Measurements from ENCODE around the gene MBNL2.
"Not testable (repeated sequence)": the region's sequence is repeated elsewhere in the genome, so short reads cannot be mapped to it uniquely, and the experiment has no call there.

Gene MBNL2, protein sequence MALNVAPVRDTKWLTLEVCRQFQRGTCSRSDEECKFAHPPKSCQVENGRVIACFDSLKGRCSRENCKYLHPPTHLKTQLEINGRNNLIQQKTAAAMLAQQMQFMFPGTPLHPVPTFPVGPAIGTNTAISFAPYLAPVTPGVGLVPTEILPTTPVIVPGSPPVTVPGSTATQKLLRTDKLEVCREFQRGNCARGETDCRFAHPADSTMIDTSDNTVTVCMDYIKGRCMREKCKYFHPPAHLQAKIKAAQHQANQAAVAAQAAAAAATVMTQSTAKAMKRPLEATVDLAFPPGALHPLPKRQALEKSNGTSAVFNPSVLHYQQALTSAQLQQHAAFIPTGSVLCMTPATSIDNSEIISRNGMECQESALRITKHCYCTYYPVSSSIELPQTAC

GRCh38 chr13:97221989-97222700, at the start of gene MBNL2:
Gene MBNL2, plus strand, starts transcription at chr13:97222333. Its CDS starts 53,903 bp downstream, at chr13:97276236.
- FAIRE-seq: peak; percentile 98

DNA sequence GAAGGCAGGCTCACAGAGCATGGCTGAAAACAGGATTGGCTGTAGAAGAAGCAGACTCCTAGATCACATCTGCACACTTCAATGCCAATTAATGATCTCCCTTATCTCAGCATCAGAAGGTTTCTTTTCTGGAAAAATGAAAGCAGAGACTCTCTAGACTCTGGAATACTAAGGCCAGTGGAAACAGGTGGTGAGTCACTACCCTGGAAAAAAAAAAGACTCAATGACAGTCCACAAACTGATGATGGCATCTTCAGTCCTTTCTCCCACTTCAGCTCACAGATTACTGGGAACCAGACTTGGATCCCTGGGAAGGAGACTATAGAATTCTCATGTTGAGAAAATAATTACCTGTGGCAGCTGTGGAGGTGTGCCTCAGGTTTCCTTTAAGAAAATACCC, 47.5 kb upstream of the MBNL2 start:
- no peak for FAIRE-seq

GRCh38 chr13:97175041-97175440, 47.1 kb upstream of the MBNL2 start:
- no peak for FAIRE-seq

- FAIRE-seq: no peak
Observed at GRCh38 chr13:97179501-97179900, 42.6 kb upstream of the MBNL2 start.

- no peak for FAIRE-seq
Observed at GRCh38 chr13:97182111-97182890, 39.8 kb upstream of the MBNL2 start.

DNA sequence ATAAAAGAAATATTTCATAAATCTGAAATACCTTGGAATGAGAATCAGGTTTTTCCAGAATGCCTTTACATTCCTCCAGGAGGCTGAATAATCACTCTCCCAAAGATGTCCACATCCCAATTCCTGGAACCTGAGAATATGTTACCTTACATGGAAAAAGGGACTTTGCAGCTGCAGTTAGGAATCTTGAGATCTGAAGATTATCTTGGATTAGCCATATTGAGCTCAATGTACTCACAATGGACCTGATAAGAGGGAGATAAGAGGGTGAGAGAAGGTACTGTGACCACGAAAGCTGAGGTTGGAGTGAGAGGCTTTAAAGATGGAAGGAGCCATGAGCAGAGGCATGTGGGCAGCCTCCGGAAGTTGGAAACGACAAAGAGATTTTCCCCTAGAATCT, 36.8 kb upstream of the MBNL2 start:
- no peak for FAIRE-seq

DNA sequence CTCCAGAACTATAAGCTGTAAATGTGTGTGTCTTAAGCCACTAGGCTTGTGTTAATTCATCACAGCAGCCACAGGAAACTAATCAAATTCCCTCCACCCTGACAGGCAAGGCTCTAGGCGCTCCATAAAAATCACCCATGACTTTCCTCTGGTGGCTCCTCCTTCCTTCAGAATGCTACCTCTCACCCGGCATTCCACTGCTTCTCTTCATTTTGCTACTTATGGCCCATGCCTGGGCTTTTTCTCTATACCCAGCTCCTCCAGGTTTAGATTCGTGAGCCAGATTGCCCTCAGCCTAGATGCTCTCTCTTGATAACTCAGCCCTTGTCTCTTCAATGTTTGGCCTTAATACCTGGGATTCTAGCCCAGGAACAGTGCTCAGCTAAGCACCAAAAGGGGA, 36.4 kb upstream of the MBNL2 start:
- FAIRE-seq: no peak

DNA sequence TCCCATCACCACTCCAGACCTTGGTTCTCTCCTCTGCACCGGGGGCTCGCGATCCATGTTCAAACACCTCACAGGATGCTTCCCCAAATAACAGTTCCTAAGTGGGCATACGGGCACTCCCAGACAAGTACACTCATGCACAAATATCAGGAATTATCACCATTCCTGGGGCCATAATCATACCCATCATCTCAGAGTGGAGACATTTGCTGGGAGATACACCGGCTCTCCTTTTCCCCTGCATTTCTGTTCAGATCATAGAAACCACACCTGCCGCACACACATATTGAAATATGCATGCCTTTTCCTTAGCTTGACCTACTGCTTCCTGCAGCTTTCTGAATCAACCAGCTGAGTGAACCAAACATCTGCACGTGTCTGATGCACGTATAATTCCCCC, 33.9 kb upstream of the MBNL2 start:
- FAIRE-seq: no peak

- no peak for FAIRE-seq
Observed at GRCh38 chr13:97189928-97190327, 32.2 kb upstream of the MBNL2 start.

GRCh38 chr13:97191142-97191541, 31.0 kb upstream of the MBNL2 start:
- FAIRE-seq: no peak

GRCh38 chr13:97191615-97192014, 30.5 kb upstream of the MBNL2 start:
- no peak for FAIRE-seq

GRCh38 chr13:97192166-97192565, 30.0 kb upstream of the MBNL2 start:
- FAIRE-seq: no peak

GRCh38 chr13:97193577-97193976, 28.6 kb upstream of the MBNL2 start:
- no peak for FAIRE-seq

GRCh38 chr13:97194479-97194878, 27.7 kb upstream of the MBNL2 start:
- FAIRE-seq: no peak

GRCh38 chr13:97196340-97196739, 25.8 kb upstream of the MBNL2 start:
- FAIRE-seq: no peak

GRCh38 chr13:97198753-97199152, 23.4 kb upstream of the MBNL2 start:
- FAIRE-seq: no peak

DNA sequence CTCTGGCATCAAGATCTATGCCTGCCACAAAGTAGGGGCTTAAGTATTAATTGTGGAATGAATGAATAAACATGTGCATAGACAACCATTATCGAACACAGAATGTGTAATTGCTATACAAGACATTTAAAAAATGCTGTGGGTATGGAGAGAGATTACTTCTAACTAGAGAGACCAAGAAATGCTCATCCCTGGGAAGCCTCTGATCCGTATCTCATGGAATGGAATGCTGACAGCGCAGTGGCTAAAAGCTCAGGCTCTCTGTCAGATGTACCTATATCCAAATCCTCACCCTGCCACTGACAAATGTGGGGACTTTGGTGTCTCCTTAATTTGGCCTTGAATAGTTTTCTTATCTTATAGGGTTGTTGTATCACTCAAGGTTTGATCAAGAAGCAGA, 22.7 kb upstream of the MBNL2 start:
- no peak for FAIRE-seq

DNA sequence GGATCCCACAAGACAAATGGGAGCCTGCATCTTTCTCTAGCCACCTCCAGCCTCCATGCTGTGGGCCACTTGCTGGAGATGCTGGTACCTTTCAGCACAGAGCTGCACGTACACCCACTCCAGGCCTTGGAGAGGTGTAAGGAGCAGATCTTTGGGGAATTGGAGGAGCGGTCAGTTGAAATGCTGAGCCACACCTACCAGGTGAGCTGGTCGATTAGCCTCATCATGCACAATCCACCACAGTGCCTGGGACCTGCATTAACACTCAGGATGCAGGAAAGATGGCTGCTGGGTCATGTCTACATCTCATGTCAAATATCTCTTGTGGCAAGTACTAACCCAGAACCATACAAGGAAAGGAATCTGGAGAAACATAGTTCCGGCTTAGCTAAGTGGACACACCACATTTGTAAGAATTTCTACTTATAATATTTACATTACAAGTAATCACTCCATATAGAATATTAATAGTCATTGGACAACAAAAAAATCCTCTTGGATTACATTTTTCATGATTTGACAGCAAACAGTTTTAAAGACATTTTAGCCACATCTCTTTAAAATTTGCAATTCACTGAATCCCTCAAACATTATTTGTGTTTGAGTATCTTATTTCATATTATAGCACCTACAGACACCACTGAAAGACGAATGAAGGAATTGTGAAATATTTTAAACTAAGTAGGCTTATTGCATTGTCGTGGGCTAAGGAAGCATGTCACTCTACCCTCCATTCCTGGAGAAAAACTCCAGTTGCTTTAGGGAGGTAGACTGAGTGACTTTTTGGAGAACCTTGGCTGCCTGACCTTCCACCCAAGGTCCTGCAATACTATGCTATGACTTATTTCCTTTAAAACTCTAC, 21.8 kb upstream of the MBNL2 start:
- no peak for FAIRE-seq

GRCh38 chr13:97202761-97203160, 19.4 kb upstream of the MBNL2 start:
- no peak for FAIRE-seq

DNA sequence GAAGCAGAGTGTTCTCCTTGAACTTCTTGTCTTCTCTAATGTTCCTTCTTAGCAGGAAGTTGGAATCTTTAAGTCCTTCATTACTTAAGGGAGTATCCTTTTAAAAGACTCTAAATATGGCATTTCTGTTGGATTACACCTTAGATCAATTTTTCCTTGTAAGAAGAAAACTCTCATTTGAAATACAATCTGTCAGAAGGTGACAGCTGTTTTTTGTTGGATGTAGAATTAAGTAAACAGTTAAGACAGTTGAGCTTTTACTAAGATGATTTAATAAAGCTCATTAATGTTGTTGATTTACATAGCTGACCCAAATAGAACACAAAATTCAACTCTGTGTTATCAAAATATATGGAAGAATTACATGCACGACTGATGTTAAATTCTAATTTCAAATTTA, 16.7 kb upstream of the MBNL2 start:
- peak; percentile 19 for FAIRE-seq

- no peak for FAIRE-seq
Observed at GRCh38 chr13:97205982-97206381, 16.2 kb upstream of the MBNL2 start.

DNA sequence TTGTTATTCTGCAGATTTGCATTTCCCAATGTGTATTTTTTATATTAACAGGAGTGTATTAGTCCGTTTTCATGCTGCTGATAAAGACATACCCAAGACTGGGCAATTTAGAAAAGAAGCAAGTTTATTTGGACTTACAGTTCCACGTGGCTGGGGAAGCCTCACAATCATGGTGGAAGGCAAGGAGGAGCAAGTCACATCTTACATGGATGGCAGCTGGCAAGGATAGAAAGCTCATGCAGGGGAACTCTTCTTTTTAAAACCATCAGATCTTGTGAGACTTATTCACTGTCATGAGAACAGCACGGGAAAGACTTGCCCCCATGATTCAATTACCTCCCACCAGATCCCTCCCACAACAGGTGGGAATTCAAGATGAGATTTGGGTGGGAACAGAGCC, 14.9 kb upstream of the MBNL2 start:
- not testable (repeated sequence) for FAIRE-seq

DNA sequence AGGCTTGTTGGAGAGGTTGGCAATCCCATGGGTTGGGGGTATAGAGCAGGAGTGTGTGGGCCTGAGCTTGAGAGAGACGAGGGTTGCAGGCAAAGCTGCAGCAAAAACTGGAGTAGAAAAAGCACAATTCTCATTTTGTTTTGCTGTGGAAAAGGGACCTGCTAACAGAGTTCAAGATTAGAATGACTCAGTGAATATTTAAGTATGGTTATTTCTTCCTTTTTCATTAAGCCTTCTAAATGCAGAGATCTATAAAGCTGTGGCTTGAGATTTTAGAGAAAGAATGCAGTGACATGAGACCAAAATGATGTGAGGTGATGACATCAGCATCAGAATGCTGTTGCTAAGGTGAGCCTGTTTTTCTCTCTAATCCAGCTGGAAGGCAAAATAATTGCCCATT, 10.8 kb upstream of the MBNL2 start:
- no peak for FAIRE-seq
